HepG2 (cell line): ENCODE measurements around the gene HDGFL2. TPM values are rescaled to one million over a fixed set of nuclear protein-coding genes. Genes with fewer than 3 reads are reported as not detected.

ENCODE experiments used
- ADNP ChIP-seq: sonication (generic); formaldehyde crosslinking; IDR thresholded peaks from 2 replicates; pipeline ENCODE4 v1.4.0; 2020; ENCODE audit warnings: missing genetic modification reagents
- ATM ChIP-seq: fragments of 450-650 bp; IDR thresholded peaks from 2 replicates; pipeline ENCODE4 v1.7.1; 2017; ENCODE audit warnings: mild to moderate bottlenecking, borderline replicate concordance
- CCAR2 ChIP-seq: fragments of 200-400 bp; formaldehyde crosslinking; optimal IDR thresholded peaks from 2 replicates; pipeline ENCODE3; 2018; ENCODE audit warnings: low read depth, mild to moderate bottlenecking, low read length, moderate library complexity
- HCFC1 ChIP-seq: fragments of 150-350 bp; IDR thresholded peaks from 2 replicates; pipeline ENCODE4 v1.6.1; 2014; ENCODE audit warnings: low read depth, low read length
- HNRNPLL ChIP-seq: fragments of 200-400 bp; formaldehyde crosslinking; IDR thresholded peaks from 2 replicates; pipeline ENCODE4 v1.6.1; 2017; ENCODE audit warnings: mild to moderate bottlenecking, low read depth, low read length; ENCODE audit not compliant: poor library complexity, severe bottlenecking
- KLF6 ChIP-seq: IDR thresholded peaks from 2 replicates; pipeline ENCODE4 v1.8.0; 2016; ENCODE audit warnings: missing biosample characterization, missing genetic modification reagents
- POLR2A ChIP-seq, 2 experiments: IDR thresholded peaks; 2 replicates each; pipeline ENCODE4 v1.6.1; 2011; ENCODE audit warnings: low read depth in 2 of 2, low read length in 2 of 2, mild to moderate bottlenecking in 1 of 2, moderate library complexity in 1 of 2; ENCODE audit not compliant: insufficient read depth in 1 of 2
- RBFOX2 ChIP-seq: fragments of 200-400 bp; formaldehyde crosslinking; IDR thresholded peaks from 2 replicates; pipeline ENCODE4 v1.6.1; 2017; ENCODE audit warnings: low read depth, mild to moderate bottlenecking, low read length
- SIX4 ChIP-seq: sonication (generic); formaldehyde crosslinking; IDR thresholded peaks from 2 replicates; pipeline ENCODE4 v1.4.0; 2020; ENCODE audit warnings: missing genetic modification reagents
- SPEN ChIP-seq: sonication (generic); formaldehyde crosslinking; IDR thresholded peaks from 2 replicates; pipeline ENCODE4 v1.5.1; 2020; ENCODE audit warnings: low read depth, mild to moderate bottlenecking, missing genetic modification reagents
- TOPORS ChIP-seq: sonication (generic); formaldehyde crosslinking; IDR thresholded peaks from 2 replicates; pipeline ENCODE4 v1.8.0; 2023; ENCODE audit warnings: mild to moderate bottlenecking, missing genetic modification reagents
- ZFP41 ChIP-seq: sonication (generic); formaldehyde crosslinking; IDR thresholded peaks from 2 replicates; pipeline ENCODE4 v1.4.0; 2020; ENCODE audit warnings: mild to moderate bottlenecking, missing genetic modification reagents, borderline replicate concordance
- ZMYM4 ChIP-seq: sonication (generic); formaldehyde crosslinking; IDR thresholded peaks from 2 replicates; pipeline ENCODE4 v1.8.1; 2023; ENCODE audit warnings: mild to moderate bottlenecking, missing genetic modification reagents
- ZNF234 ChIP-seq: sonication (generic); formaldehyde crosslinking; conservative IDR thresholded peaks from 2 replicates; pipeline ENCODE4 v1.5.1; 2020; ENCODE audit warnings: mild to moderate bottlenecking, missing genetic modification reagents
- ZNF260 ChIP-seq: sonication (generic); formaldehyde crosslinking; IDR thresholded peaks from 2 replicates; pipeline ENCODE4 v1.4.0; 2020; ENCODE audit warnings: missing genetic modification reagents, low read depth, mild to moderate bottlenecking, borderline replicate concordance
- ZNF775 ChIP-seq: sonication (generic); formaldehyde crosslinking; IDR thresholded peaks from 2 replicates; pipeline ENCODE4 v1.4.0; 2020; ENCODE audit warnings: missing genetic modification reagents, mild to moderate bottlenecking, moderate library complexity, borderline replicate concordance
- ZNF777 ChIP-seq: sonication (generic); formaldehyde crosslinking; IDR thresholded peaks from 2 replicates; pipeline ENCODE4 v1.4.0; 2020; ENCODE audit warnings: missing genetic modification reagents
- polyA plus RNA-seq, 8 experiments: library from polyadenylated mRNA; depleted of rRNA in 3 of 8; stranded (reverse) in 7 of 8; unstranded in 1 of 8; fragments of >200 nt; fragmentation: Illumina TruSeq in 4 of 8; extraction: Trizol in 4 of 8; gene quantifications; 2 replicates each; pipeline versions ENCODE4 v1.2.1 to v1.2.3, GENCODE V29; 2011 to 2016; ENCODE audit warnings: low read depth in 4 of 8, missing spikeins in 1 of 8, mixed read lengths in 1 of 8; ENCODE audit not compliant: insufficient read depth in 1 of 8
- total RNA-seq, 5 experiments: library from RNA; depleted of rRNA; stranded (reverse); fragments of >200 nt; fragmentation: Illumina TruSeq; extraction: Trizol; gene quantifications; 2 replicates each; pipeline ENCODE4 v1.2.3, GENCODE V29; 2016; ENCODE audit warnings: low read depth in 1 of 5
- TF ChIP-seq, protein P1 (sequence below): sonication (generic); formaldehyde crosslinking; IDR thresholded peaks from 2 replicates; pipeline ENCODE4 v1.4.0; 2020; ENCODE audit warnings: mild to moderate bottlenecking, missing genetic modification reagents
- TF ChIP-seq, protein P2 (sequence below): IDR thresholded peaks from 2 replicates; pipeline ENCODE4 v1.6.1; 2012; ENCODE audit warnings: inconsistent platforms
- TF ChIP-seq, protein P3 (sequence below): sonication (generic); formaldehyde crosslinking; IDR thresholded peaks from 2 replicates; pipeline ENCODE4 v1.4.0; 2020; ENCODE audit warnings: mild to moderate bottlenecking, missing genetic modification reagents
- TF ChIP-seq, protein P4 (sequence below): sonication (generic); formaldehyde crosslinking; conservative IDR thresholded peaks from 2 replicates; pipeline ENCODE4 v1.8.0; 2022; ENCODE audit warnings: low read depth, missing genetic modification reagents
- TF ChIP-seq, protein P5 (sequence below): sonication (generic); formaldehyde crosslinking; IDR thresholded peaks from 2 replicates; pipeline ENCODE4 v1.8.1; 2023; ENCODE audit warnings: mild to moderate bottlenecking, moderate library complexity, missing genetic modification reagents

The HDGFL2 gene
- total and polyA plus RNA-seq, 2 of the 13 experiments (the other 11 are each of a cell fraction or from before 2014, with no cell fraction given), result 20.0 to 51.1 TPM

DNA sequence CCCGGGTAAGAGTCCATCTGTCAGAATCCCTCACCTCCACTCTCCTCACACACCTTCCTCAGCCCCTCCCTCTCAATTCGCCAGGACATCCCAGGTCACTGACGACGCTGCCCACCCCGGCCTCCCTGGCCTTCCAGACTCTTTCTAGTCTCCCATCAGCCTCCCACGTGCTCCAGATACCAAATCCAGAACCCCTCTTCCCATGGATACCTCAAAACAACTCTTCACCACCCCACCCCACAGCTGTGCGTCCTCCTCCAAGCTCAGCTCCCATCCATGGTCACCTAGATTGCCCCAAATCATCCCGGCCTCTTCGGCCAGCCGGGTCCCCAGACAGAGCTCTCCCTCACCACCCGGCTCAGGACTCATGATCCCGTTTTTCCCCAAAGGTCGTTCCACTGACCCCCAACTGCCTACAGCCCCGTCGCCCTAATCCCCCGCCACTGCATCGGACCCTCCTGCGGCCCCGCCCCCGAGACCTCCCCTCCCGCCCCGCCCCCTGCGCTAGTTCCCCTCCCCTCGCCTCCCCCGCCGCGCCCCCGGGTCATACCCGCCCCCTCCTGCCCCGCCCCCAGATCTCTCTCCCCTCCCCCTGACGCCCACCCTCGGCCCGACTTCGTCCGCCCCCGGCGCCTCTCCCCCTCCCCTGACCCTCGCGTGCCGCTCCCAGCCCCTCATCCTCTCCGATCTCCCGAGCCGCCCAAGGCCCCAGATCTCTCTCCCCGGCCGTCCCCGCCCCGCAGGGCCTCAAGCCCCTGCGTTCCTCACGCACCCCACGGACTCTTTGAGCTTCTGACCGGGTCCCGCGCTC is 15.0 kb upstream of the HDGFL2 start (continued):
- TF ChIP-seq KLF6, result no peak
- TF ChIP-seq ADNP (CRISPR knock-in tag), result no peak
- TF ChIP-seq POLR2A (IDR thresholded peaks at IDR 0.05; ENCODE audit: insufficient read depth in 1 of 2, low read depth in 2 of 2, low read length in 2 of 2), result peak; percentile 31 to 35; a peak in 1 of 4 replicates
- TF ChIP-seq, protein P1, sequence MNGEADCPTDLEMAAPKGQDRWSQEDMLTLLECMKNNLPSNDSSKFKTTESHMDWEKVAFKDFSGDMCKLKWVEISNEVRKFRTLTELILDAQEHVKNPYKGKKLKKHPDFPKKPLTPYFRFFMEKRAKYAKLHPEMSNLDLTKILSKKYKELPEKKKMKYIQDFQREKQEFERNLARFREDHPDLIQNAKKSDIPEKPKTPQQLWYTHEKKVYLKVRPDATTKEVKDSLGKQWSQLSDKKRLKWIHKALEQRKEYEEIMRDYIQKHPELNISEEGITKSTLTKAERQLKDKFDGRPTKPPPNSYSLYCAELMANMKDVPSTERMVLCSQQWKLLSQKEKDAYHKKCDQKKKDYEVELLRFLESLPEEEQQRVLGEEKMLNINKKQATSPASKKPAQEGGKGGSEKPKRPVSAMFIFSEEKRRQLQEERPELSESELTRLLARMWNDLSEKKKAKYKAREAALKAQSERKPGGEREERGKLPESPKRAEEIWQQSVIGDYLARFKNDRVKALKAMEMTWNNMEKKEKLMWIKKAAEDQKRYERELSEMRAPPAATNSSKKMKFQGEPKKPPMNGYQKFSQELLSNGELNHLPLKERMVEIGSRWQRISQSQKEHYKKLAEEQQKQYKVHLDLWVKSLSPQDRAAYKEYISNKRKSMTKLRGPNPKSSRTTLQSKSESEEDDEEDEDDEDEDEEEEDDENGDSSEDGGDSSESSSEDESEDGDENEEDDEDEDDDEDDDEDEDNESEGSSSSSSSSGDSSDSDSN (CRISPR knock-in tag), result no peak
- TF ChIP-seq, protein P2, sequence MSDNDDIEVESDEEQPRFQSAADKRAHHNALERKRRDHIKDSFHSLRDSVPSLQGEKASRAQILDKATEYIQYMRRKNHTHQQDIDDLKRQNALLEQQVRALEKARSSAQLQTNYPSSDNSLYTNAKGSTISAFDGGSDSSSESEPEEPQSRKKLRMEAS, result 0 out of 2 replicates have a peak, but pooled peaks have one; percentile 9
- TF ChIP-seq, protein P3, sequence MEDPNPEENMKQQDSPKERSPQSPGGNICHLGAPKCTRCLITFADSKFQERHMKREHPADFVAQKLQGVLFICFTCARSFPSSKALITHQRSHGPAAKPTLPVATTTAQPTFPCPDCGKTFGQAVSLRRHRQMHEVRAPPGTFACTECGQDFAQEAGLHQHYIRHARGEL, result no peak
- peak; percentile 4; the same call in 1 of the 2 replicates for TF ChIP-seq SPEN (CRISPR knock-in tag)
- no peak for TF ChIP-seq CCAR2
- TF ChIP-seq ZNF775 (CRISPR knock-in tag), result no peak
- TF ChIP-seq SIX4, result no peak
- TF ChIP-seq ZNF260 (CRISPR knock-in tag), result no peak
- TF ChIP-seq ZFP41 (CRISPR knock-in tag), result no peak
- TF ChIP-seq RBFOX2, result peak; percentile 64
- TF ChIP-seq HNRNPLL, result peak; percentile 32
- TF ChIP-seq, protein P4, sequence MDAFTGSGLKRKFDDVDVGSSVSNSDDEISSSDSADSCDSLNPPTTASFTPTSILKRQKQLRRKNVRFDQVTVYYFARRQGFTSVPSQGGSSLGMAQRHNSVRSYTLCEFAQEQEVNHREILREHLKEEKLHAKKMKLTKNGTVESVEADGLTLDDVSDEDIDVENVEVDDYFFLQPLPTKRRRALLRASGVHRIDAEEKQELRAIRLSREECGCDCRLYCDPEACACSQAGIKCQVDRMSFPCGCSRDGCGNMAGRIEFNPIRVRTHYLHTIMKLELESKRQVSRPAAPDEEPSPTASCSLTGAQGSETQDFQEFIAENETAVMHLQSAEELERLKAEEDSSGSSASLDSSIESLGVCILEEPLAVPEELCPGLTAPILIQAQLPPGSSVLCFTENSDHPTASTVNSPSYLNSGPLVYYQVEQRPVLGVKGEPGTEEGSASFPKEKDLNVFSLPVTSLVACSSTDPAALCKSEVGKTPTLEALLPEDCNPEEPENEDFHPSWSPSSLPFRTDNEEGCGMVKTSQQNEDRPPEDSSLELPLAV (CRISPR knock-in tag), result no peak
- TF ChIP-seq ZNF234 (CRISPR knock-in tag), result no peak
- TF ChIP-seq HCFC1, result no peak
- no peak for TF ChIP-seq ZNF777 (CRISPR knock-in tag)
- TF ChIP-seq, protein P5, sequence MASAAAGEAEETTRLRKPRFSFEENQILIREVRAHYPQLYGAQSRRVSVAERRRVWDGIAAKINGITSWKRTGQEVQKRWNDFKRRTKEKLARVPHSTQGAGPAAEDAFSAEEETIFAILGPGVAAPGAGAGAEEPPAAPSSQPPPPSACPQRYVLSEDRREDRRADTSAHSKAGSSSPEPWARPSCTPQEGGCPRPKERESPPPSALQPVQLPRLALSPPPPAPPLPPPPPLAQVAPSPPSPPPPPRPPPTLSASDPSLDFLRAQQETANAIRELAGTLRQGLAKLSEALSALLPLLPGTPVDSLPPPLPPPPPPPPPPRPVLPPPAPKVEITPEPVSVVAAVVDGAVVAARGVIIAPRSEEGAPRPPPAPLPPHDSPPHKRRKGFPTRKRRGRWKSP (CRISPR knock-in tag), result no peak
- no peak for TF ChIP-seq ATM
- TF ChIP-seq ZMYM4, result no peak
- no peak for TF ChIP-seq TOPORS (CRISPR knock-in tag)
